ENCODE results near the gene GTF2F2. TPM values are rescaled to one million over a fixed set of nuclear protein-coding genes. Genes with fewer than 3 reads are reported as not detected.

Gene GTF2F2
- total and polyA plus RNA-seq, 9 donors: 12.4 to 19.2 (median 14.6) TPM

- no peaks in the 10 kb centered on the region for H3K4me1 ChIP-seq (ENCODE audit: insufficient read depth)
- WGBS, 3 donors: 55 to 64% (median 60%) methylated on average over 2 of the region's 2 CpGs
- no peaks in the 10 kb centered on the region for H3K9me3 ChIP-seq
- no peak for TF ChIP-seq EP300 (IDR thresholded peaks at IDR 0.05)
- no peak for TF ChIP-seq POLR2A (IDR thresholded peaks at IDR 0.05)
- TF ChIP-seq, protein P1, sequence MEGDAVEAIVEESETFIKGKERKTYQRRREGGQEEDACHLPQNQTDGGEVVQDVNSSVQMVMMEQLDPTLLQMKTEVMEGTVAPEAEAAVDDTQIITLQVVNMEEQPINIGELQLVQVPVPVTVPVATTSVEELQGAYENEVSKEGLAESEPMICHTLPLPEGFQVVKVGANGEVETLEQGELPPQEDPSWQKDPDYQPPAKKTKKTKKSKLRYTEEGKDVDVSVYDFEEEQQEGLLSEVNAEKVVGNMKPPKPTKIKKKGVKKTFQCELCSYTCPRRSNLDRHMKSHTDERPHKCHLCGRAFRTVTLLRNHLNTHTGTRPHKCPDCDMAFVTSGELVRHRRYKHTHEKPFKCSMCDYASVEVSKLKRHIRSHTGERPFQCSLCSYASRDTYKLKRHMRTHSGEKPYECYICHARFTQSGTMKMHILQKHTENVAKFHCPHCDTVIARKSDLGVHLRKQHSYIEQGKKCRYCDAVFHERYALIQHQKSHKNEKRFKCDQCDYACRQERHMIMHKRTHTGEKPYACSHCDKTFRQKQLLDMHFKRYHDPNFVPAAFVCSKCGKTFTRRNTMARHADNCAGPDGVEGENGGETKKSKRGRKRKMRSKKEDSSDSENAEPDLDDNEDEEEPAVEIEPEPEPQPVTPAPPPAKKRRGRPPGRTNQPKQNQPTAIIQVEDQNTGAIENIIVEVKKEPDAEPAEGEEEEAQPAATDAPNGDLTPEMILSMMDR (IDR thresholded peaks at IDR 0.05): no peak
- no peaks in the 10 kb centered on the region for H3K36me3 ChIP-seq
- intact Hi-C loops (cut with DNase I): no loop called here
- H3K27me3 ChIP-seq: no peaks in the 10 kb centered on the region
- no peak overlapping the region for H3K27ac ChIP-seq
- DNase-seq: no peak
- H3K4me3 ChIP-seq: no peak overlapping the region
Observed at GRCh38 chr13:45303026-45303425, 182.7 kb downstream of the GTF2F2 start.

DNA sequence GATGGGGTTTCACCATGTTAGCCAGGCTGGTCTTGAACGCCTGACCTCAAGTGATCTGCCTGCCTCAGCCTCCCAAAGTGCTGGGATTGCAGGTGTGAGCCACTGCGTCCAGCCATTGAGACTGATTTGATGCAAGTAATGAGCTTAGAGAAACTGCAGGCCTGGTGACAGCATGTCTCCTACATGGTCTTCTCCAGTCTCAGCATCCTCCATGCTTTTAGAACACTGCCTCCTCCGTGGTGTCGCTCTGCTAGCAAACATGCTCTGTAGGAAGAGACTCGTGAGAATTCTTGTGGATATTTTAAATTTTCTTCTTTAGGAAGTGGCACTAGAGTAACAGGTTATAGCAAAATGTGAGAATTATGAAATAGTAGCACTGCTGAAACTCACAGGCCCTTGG lies 183.6 kb downstream of the GTF2F2 start:
- Histone ChIP-seq H3K4me1 (ENCODE audit: insufficient read depth) (no peaks in the 10 kb centered on the region), H3K36me3 (no peaks in the 10 kb centered on the region), H3K9me3 (no peaks in the 10 kb centered on the region), H3K4me3 (no peak overlapping the region), H3K27ac (no peak overlapping the region), H3K27me3 (no peaks in the 10 kb centered on the region)
- WGBS, 3 donors: 84 to 88% (median 85%) methylated on average over 5 of the region's 5 CpGs
- intact Hi-C loops (cut with DNase I): no loop called here
- no peak for DNase-seq
- TF ChIP-seq, protein P1 (IDR thresholded peaks at IDR 0.05): no peak
- no peak for TF ChIP-seq POLR2A (IDR thresholded peaks at IDR 0.05)
- TF ChIP-seq EP300 (IDR thresholded peaks at IDR 0.05): no peak

DNA sequence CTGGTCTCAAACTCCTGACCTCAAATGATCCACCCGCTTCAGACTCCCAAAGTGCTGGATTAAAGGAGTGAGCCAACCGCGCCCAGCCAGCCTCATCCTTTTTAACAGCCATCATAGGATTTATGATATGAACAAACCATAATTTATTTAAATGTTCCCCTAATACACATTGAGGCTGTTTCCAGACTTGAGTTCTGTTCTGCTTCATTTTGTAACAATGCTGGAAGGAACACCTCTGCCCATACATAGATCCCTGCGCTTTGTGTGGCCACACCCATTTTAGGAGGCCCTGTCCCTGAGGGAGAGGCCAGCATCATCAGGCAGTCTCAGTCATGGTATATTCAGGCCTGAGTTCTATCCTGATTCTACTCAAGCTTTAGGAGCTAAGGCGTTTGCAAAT lies 184.8 kb downstream of the GTF2F2 start:
- Histone ChIP-seq H3K4me1 (ENCODE audit: insufficient read depth) (no peaks in the 10 kb centered on the region), H3K9me3 (no peaks in the 10 kb centered on the region), H3K4me3 (no peak overlapping the region), H3K27me3 (no peaks in the 10 kb centered on the region), H3K36me3 (no peaks in the 10 kb centered on the region), H3K27ac (no peak overlapping the region)
- WGBS, 3 donors: 88 to 91% (median 89%) methylated on average over 5 of the region's 5 CpGs
- intact Hi-C loops (cut with DNase I): loop anchor here in 3 of 4 donors (5.0 kb wide), 1 partner anchor 258 kb away; no protein-coding TSS in a partner anchor
- no peak for DNase-seq
- no peak for TF ChIP-seq POLR2A (IDR thresholded peaks at IDR 0.05)
- TF ChIP-seq EP300 (IDR thresholded peaks at IDR 0.05): no peak
- TF ChIP-seq, protein P1 (IDR thresholded peaks at IDR 0.05): no peak

DNA sequence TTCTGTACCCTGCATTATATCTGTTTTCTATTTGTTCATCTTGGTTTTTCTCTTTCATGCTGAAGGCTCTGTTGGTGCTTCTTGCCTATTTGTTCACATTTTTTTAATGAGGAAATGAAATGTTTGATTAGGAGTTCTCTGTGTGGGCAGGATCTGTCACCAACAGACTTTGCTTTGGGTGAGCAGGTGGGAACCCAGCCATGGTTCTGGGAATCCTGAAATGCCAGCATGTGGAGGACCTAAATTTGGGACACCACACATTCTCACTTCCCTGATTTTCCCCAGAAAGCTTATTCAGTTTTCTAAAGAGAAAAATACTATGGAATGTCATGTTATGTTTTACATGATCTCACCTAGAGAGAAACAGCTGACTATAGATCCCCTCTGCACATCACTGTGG lies 186.7 kb downstream of the GTF2F2 start:
- TF ChIP-seq EP300 (IDR thresholded peaks at IDR 0.05) (no peak), POLR2A (IDR thresholded peaks at IDR 0.05) (no peak)
- TF ChIP-seq, protein P1 (IDR thresholded peaks at IDR 0.05): no peak
- DNase-seq: no peak
- Histone ChIP-seq H3K27ac (no peak overlapping the region), H3K4me1 (ENCODE audit: insufficient read depth) (no peaks in the 10 kb centered on the region), H3K27me3 (no peaks in the 10 kb centered on the region), H3K9me3 (no peaks in the 10 kb centered on the region), H3K4me3 (no peak overlapping the region), H3K36me3 (no peaks in the 10 kb centered on the region)
- intact Hi-C loops (cut with DNase I): loop anchor here in 3 of 4 donors (5.0 kb wide), 1 partner anchor 260 kb away; no protein-coding TSS in a partner anchor

All from ovary (tissue), 9 donors.